ENCODE measurements around the gene VSTM5. TPM values are rescaled to one million over a fixed set of nuclear protein-coding genes. Genes with fewer than 3 reads are reported as not detected.
A peak's percentile ranks its signal among the peaks of the same experiment; 100 is the strongest.

VSTM5 gene
- total RNA-seq, 1 experiment from 2014 or later, result not detected

DNA sequence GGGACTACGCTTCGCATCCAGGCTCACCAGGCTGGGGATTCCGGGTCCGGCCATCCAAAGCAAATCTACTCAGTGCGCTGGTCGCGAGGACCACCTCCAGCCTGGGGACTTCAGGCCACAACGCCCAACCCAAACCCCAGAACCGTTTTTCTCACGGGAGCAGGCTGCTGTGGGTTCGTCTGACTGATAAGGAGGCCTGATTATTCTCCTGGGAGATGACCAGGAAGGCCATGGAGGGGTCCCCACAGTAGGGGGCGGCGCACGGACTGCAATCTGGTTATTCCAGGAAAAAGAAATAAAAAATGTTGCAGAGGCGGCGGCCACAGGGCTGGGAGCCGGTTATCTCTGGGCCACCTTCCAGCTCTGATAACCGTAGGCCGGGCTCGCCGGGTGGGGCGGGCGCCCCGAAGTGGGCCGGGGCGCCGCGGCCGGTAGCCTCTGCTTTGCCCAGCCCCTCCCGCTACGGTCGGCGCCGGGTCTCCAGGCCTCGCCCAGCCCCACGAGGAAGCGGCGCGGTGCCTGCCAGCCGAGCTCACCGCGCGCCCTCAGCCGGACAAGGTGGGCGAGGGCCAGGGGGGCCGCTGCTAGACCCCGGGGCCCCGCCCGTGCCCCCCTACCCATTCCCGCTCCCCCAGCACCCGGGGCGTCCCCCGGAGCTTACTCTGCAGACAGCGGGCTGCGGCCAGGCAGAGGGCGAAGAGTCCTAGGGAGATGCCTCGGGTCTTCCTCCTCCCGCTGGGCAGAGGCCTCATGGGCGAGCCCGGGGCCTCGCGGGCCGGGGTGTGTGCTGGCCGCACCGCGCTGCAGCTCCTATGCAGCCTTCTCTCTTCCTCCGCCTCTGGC lies 446 bp downstream of the VSTM5 start:
- H2BK5ac ChIP-seq (ENCODE audit: insufficient read length, low read length), result no peak overlapping the region
- DNase-seq, result peak; percentile 52

More for the DNA sequence above, 446 bp downstream of the VSTM5 start:
- Mint-ChIP-seq H3K9me3 (no peaks in the 10 kb centered on the region), H3K27ac (peak overlapping the region in 1 of 3 experiments; percentile 56; a peak in 1 of 7 replicates), H3K36me3 (ENCODE audit: insufficient read depth in 1 of 3, low read depth in 3 of 3) (no peaks in the 10 kb centered on the region), H3K4me1 (peaks cover 4% of the 10 kb centered on the region in 2 experiments), H3K27me3 (ENCODE audit: low read depth) (no peaks in the 10 kb centered on the region), H3K4me3 (no peak overlapping the region)
- H4K20me1 ChIP-seq (ENCODE audit: control insufficient read depth, insufficient read depth, insufficient read length), result no peaks in the 10 kb centered on the region
- H3K56ac ChIP-seq (ENCODE audit: insufficient read length, low read depth, low read length), result no peak overlapping the region
- no peaks in the 10 kb centered on the region; the same call in 1 of the 2 replicates for H3K4me1 ChIP-seq (ENCODE audit: insufficient read depth, low read length)
- no peak overlapping the region for H2AFZ ChIP-seq (ENCODE audit: low read length)
- no peak overlapping the region for H3K27ac ChIP-seq (ENCODE audit: insufficient read length, low read depth, low read length)
- H4K8ac ChIP-seq (replicated peaks; ENCODE audit: insufficient read length, low read depth, low read length), result no peak overlapping the region
- H3K27me3 ChIP-seq (ENCODE audit: insufficient read depth, low read length), result no peaks in the 10 kb centered on the region
- H4K91ac ChIP-seq (ENCODE audit: insufficient read length, low read depth, low read length), result no peak overlapping the region
- H3K79me2 ChIP-seq (ENCODE audit: insufficient read depth, low read length), result no peaks in the 10 kb centered on the region
- no peak overlapping the region for H3K18ac ChIP-seq (ENCODE audit: insufficient read length, low read depth, low read length)
- no peaks in the 10 kb centered on the region for H3K79me1 ChIP-seq (ENCODE audit: insufficient read depth, low read depth, low read length, poor library complexity, severe bottlenecking)
- WGBS (ENCODE audit: extremely low coverage, insufficient read length, low lambda C conversion rate), result no CpG with 5 or more reads among the region's 67 CpGs
- no peak overlapping the region for H2BK20ac ChIP-seq (ENCODE audit: low read depth, low read length, poor library complexity, severe bottlenecking)
- peak overlapping the region; percentile 21 for H3K4me2 ChIP-seq (ENCODE audit: insufficient read depth, insufficient read length, low read length)
- H3K14ac ChIP-seq (ENCODE audit: insufficient read depth, low read length), result 0 out of 2 replicates have a peak overlapping the region, but pooled peaks have one; percentile 61
- H2BK120ac ChIP-seq (ENCODE audit: low read depth, low read length, poor library complexity, severe bottlenecking), result no peak overlapping the region
- TF ChIP-seq, protein P1, sequence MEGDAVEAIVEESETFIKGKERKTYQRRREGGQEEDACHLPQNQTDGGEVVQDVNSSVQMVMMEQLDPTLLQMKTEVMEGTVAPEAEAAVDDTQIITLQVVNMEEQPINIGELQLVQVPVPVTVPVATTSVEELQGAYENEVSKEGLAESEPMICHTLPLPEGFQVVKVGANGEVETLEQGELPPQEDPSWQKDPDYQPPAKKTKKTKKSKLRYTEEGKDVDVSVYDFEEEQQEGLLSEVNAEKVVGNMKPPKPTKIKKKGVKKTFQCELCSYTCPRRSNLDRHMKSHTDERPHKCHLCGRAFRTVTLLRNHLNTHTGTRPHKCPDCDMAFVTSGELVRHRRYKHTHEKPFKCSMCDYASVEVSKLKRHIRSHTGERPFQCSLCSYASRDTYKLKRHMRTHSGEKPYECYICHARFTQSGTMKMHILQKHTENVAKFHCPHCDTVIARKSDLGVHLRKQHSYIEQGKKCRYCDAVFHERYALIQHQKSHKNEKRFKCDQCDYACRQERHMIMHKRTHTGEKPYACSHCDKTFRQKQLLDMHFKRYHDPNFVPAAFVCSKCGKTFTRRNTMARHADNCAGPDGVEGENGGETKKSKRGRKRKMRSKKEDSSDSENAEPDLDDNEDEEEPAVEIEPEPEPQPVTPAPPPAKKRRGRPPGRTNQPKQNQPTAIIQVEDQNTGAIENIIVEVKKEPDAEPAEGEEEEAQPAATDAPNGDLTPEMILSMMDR (conservative IDR thresholded peaks at IDR 0.05), result no peak
- H2BK12ac ChIP-seq (ENCODE audit: insufficient read length, low read depth, low read length), result no peak overlapping the region
- H3T11ph ChIP-seq (ENCODE audit: low read length), result no peak overlapping the region
- no peak overlapping the region for H4K5ac ChIP-seq (ENCODE audit: insufficient read length, low read depth, low read length)
- H3K9me3 ChIP-seq (ENCODE audit: control insufficient read depth, low read depth, low read length), result no peaks in the 10 kb centered on the region
- H2BK15ac ChIP-seq (ENCODE audit: low read depth, low read length), result no peak overlapping the region
- peaks cover 5% of the 10 kb centered on the region for H3K23me2 ChIP-seq (ENCODE audit: insufficient read length, low read depth, low read length, poor library complexity, severe bottlenecking)
- H2AK5ac ChIP-seq (ENCODE audit: insufficient read length, low read length), result no peak overlapping the region
- H3K4ac ChIP-seq (ENCODE audit: low read depth, low read length), result no peak overlapping the region
- H3K23ac ChIP-seq (ENCODE audit: insufficient read length, low read depth, low read length), result no peak overlapping the region
- H3K9ac ChIP-seq (ENCODE audit: extremely low read depth, insufficient read length, low read length), result no peak overlapping the region
